ENCODE results near the gene TNFRSF4. TPM values are rescaled to one million over a fixed set of nuclear protein-coding genes. Genes with fewer than 3 reads are reported as not detected.

Gene TNFRSF4
- polyA plus RNA-seq, 2 of the 4 experiments (the other 2 are of a cell fraction) = not detected

- ATAC-seq (no peak), FAIRE-seq (no peak), DNase-seq (ENCODE audit: low read depth in 1 of 2, low spot score in 1 of 2) (no peak)
- TF ChIP-seq SREBF2 (IDR thresholded peaks at IDR 0.05) = no peak
- no peak for TF ChIP-seq HMGXB4 (CRISPR knock-in tag; IDR thresholded peaks at IDR 0.05; ENCODE audit: borderline replicate concordance)
- TF ChIP-seq BCL3 (IDR thresholded peaks at IDR 0.05) = no peak
- no peak for TF ChIP-seq RNF2 (IDR thresholded peaks at IDR 0.05; ENCODE audit: borderline replicate concordance, low read depth)
- no peak for TF ChIP-seq KDM5A (IDR thresholded peaks at IDR 0.05)
- TF ChIP-seq HOXB13 (CRISPR knock-in tag; IDR thresholded peaks at IDR 0.05; ENCODE audit: low read depth) = no peak
- no peak for TF ChIP-seq ZSCAN20 (CRISPR knock-in tag; IDR thresholded peaks at IDR 0.05)
- TF ChIP-seq POLR2A (IDR thresholded peaks at IDR 0.05; ENCODE audit: low read length) = no peak
- TF ChIP-seq NPAS2 (CRISPR knock-in tag; IDR thresholded peaks at IDR 0.05; ENCODE audit: borderline replicate concordance) = no peak
- TF ChIP-seq MAZ (IDR thresholded peaks at IDR 0.05; ENCODE audit: borderline replicate concordance, low read depth, low read length) = no peak
- no peak for TF ChIP-seq HEYL (CRISPR knock-in tag; IDR thresholded peaks at IDR 0.05)
- TF ChIP-seq ATOH8 (CRISPR knock-in tag; IDR thresholded peaks at IDR 0.05; ENCODE audit: low read depth) = no peak
- TF ChIP-seq MYC (IDR thresholded peaks at IDR 0.05; ENCODE audit: borderline replicate concordance, low read length) = no peak
- TF ChIP-seq RCOR1 (IDR thresholded peaks at IDR 0.05; ENCODE audit: low read depth, low read length) = no peak
- no peak for TF ChIP-seq RARB (CRISPR knock-in tag; IDR thresholded peaks at IDR 0.05)
- TF ChIP-seq EHMT2 (IDR thresholded peaks at IDR 0.05; ENCODE audit: low read depth) = no peak
- no peak for TF ChIP-seq HOXA7 (CRISPR knock-in tag; IDR thresholded peaks at IDR 0.05)
- H3K27ac ChIP-seq = no peak overlapping the region
- H3K4me2 ChIP-seq = peak overlapping the region; percentile 81
- 97% methylated on average over 15 of the region's 15 CpGs for WGBS (ENCODE audit: missing lambda C conversion rate)
- no peaks in the 10 kb centered on the region for H3K9me3 ChIP-seq
- H3K4me1 ChIP-seq = peaks cover 36% of the 10 kb centered on the region
- CTCF ChIA-PET = interaction anchor here (9.4 kb wide), 1 partner anchor 112 kb away, joined by 46 read pairs; no protein-coding TSS in a partner anchor
- POLR2A ChIA-PET = no interaction called here
- peak overlapping the region; percentile 52; the same call in 1 of the 3 replicates for H3K4me3 ChIP-seq
Observed at GRCh38 chr1:1233567-1233892, 19.6 kb upstream of the TNFRSF4 start.

- CTCF ChIA-PET = no interaction called here
Observed at GRCh38 chr1:1232796-1233566, 19.0 kb upstream of the TNFRSF4 start.

More at GRCh38 chr1:1232796-1233566, 19.0 kb upstream of the TNFRSF4 start:
- H3K4me3 ChIP-seq = peak overlapping the region; percentile 52
- H3K4me2 ChIP-seq = peak overlapping the region; percentile 81
- peaks cover 31% of the 10 kb centered on the region for H3K4me1 ChIP-seq
- H3K27ac ChIP-seq = peak overlapping the region; percentile 94 to 98
- POLR2A ChIA-PET = no interaction called here
- TF ChIP-seq HOXB13 (CRISPR knock-in tag; IDR thresholded peaks at IDR 0.05; ENCODE audit: low read depth) = no peak
- no peak for TF ChIP-seq ZSCAN20 (CRISPR knock-in tag; IDR thresholded peaks at IDR 0.05)
- TF ChIP-seq RNF2 (IDR thresholded peaks at IDR 0.05; ENCODE audit: borderline replicate concordance, low read depth) = no peak
- WGBS (ENCODE audit: missing lambda C conversion rate) = 98% methylated on average over 22 of the region's 98 CpGs
- FAIRE-seq (no peak), ATAC-seq (no peak), DNase-seq (ENCODE audit: low read depth in 1 of 2, low spot score in 1 of 2) (no peak)
- no peaks in the 10 kb centered on the region for H3K9me3 ChIP-seq

Data from A549 (cell line).